ENCODE results near the gene CHKA.

DNA sequence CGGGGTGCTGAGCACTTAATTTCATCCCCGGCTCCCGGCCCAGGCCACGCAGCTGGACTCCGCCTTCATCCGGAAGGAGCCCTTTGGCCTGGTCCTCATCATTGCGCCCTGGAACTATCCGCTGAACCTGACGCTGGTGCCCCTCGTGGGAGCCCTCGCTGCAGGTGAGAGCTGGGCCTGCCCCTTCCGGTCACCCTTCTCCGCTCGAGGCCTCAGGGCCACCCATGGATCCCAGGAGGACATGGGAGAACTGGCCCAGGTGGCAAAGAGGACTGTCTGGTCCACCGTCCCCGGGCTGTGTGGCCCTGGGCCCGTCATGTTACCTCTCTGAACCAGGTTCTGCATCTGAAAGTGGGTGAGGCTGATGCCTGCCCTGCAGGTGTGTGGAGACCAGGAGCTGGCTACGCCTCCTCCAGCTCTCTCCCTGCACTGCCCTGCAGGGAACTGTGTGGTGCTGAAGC, 102.4 kb downstream of the CHKA start:
- TF ChIP-seq, protein P1, sequence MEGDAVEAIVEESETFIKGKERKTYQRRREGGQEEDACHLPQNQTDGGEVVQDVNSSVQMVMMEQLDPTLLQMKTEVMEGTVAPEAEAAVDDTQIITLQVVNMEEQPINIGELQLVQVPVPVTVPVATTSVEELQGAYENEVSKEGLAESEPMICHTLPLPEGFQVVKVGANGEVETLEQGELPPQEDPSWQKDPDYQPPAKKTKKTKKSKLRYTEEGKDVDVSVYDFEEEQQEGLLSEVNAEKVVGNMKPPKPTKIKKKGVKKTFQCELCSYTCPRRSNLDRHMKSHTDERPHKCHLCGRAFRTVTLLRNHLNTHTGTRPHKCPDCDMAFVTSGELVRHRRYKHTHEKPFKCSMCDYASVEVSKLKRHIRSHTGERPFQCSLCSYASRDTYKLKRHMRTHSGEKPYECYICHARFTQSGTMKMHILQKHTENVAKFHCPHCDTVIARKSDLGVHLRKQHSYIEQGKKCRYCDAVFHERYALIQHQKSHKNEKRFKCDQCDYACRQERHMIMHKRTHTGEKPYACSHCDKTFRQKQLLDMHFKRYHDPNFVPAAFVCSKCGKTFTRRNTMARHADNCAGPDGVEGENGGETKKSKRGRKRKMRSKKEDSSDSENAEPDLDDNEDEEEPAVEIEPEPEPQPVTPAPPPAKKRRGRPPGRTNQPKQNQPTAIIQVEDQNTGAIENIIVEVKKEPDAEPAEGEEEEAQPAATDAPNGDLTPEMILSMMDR (IDR thresholded peaks at IDR 0.05), result no peak
- no peak for TF ChIP-seq POLR2A (IDR thresholded peaks at IDR 0.05)

Measured in thyroid gland (tissue), 4 donors.